Mononuclear cell (primary cell): ENCODE measurements around the gene AGBL1. TPM values are rescaled to one million over a fixed set of nuclear protein-coding genes. Genes with fewer than 3 reads are reported as not detected.

Source experiments
- H3K27me3 ChIP-seq: 2 replicates; pipeline ENCODE4 v1.6.0; 2011; ENCODE audit warnings: low read length, control low read depth; ENCODE audit not compliant: insufficient read depth
- H3K4me1 ChIP-seq: 2 replicates; pipeline ENCODE4 v1.5.1; 2011; ENCODE audit warnings: mild to moderate bottlenecking, low read length, control low read depth; ENCODE audit not compliant: insufficient read depth
- H3K4me3 ChIP-seq: 2 replicates; pipeline ENCODE4 v1.5.1; 2011; ENCODE audit warnings: mild to moderate bottlenecking, low read length, moderate library complexity
- H3K9me3 ChIP-seq: 2 replicates; pipeline ENCODE4 v1.5.1; 2011; ENCODE audit warnings: low read depth, mild to moderate bottlenecking, control low read depth, low read length
- total RNA-seq: library from RNA; depleted of rRNA; stranded (reverse); fragments of >200 nt; gene quantifications from one replicate; pipeline ENCODE4 v1.2.3, GENCODE V29; 2012

The AGBL1 gene
- under 0.01 TPM for total RNA-seq

- Histone ChIP-seq H3K4me1 (no peaks in the 10 kb centered on the region), H3K4me3 (no peak within 1 kb of the TSS), H3K9me3 (no peaks in the 10 kb centered on the region), H3K27me3 (no peaks in the 10 kb centered on the region)
These were observed at the start of gene AGBL1 for GRCh38 chr15:86079508-86080266. Gene AGBL1 (plus strand): TSS chr15:86079871.

GRCh38 chr15:86034904-86035303, 44.8 kb upstream of the AGBL1 start:
- no peaks in the 10 kb centered on the region for H3K27me3 ChIP-seq
- H3K4me1 ChIP-seq, result no peaks in the 10 kb centered on the region
- H3K9me3 ChIP-seq, result no peaks in the 10 kb centered on the region
- H3K4me3 ChIP-seq, result no peak overlapping the region

- no peaks in the 10 kb centered on the region for H3K9me3 ChIP-seq
- H3K4me1 ChIP-seq, result no peaks in the 10 kb centered on the region
- H3K4me3 ChIP-seq, result no peak overlapping the region
- no peaks in the 10 kb centered on the region for H3K27me3 ChIP-seq
These were observed 43.4 kb upstream of the AGBL1 start for GRCh38 chr15:86036243-86036642.

- Histone ChIP-seq H3K9me3 (no peaks in the 10 kb centered on the region), H3K4me3 (no peak overlapping the region), H3K27me3 (no peaks in the 10 kb centered on the region), H3K4me1 (no peaks in the 10 kb centered on the region)
These were observed 41.2 kb upstream of the AGBL1 start for GRCh38 chr15:86038491-86038890.

GRCh38 chr15:86040356-86041033, 39.2 kb upstream of the AGBL1 start:
- H3K9me3 ChIP-seq, result no peaks in the 10 kb centered on the region
- no peaks in the 10 kb centered on the region for H3K27me3 ChIP-seq
- H3K4me1 ChIP-seq, result no peaks in the 10 kb centered on the region
- H3K4me3 ChIP-seq, result no peak overlapping the region

- Histone ChIP-seq H3K4me1 (no peaks in the 10 kb centered on the region), H3K9me3 (no peaks in the 10 kb centered on the region), H3K27me3 (no peaks in the 10 kb centered on the region), H3K4me3 (no peak overlapping the region)
These were observed 38.3 kb upstream of the AGBL1 start for GRCh38 chr15:86041399-86041798.

GRCh38 chr15:86042226-86042625, 37.4 kb upstream of the AGBL1 start:
- Histone ChIP-seq H3K27me3 (no peaks in the 10 kb centered on the region), H3K9me3 (no peaks in the 10 kb centered on the region), H3K4me3 (no peak overlapping the region), H3K4me1 (no peaks in the 10 kb centered on the region)

GRCh38 chr15:86044981-86045380, 34.7 kb upstream of the AGBL1 start:
- H3K4me3 ChIP-seq, result no peak overlapping the region
- H3K4me1 ChIP-seq, result no peaks in the 10 kb centered on the region
- no peaks in the 10 kb centered on the region for H3K9me3 ChIP-seq
- H3K27me3 ChIP-seq, result no peaks in the 10 kb centered on the region

- H3K4me3 ChIP-seq, result no peak overlapping the region
- H3K4me1 ChIP-seq, result no peaks in the 10 kb centered on the region
- H3K27me3 ChIP-seq, result no peaks in the 10 kb centered on the region
- no peaks in the 10 kb centered on the region for H3K9me3 ChIP-seq
These were observed 25.3 kb upstream of the AGBL1 start for GRCh38 chr15:86054338-86054737.

- Histone ChIP-seq H3K9me3 (no peaks in the 10 kb centered on the region), H3K4me3 (no peak overlapping the region), H3K4me1 (no peaks in the 10 kb centered on the region), H3K27me3 (no peaks in the 10 kb centered on the region)
These were observed 24.0 kb upstream of the AGBL1 start for GRCh38 chr15:86055688-86056087.

GRCh38 chr15:86059851-86060250, 19.8 kb upstream of the AGBL1 start:
- Histone ChIP-seq H3K9me3 (no peaks in the 10 kb centered on the region), H3K27me3 (no peaks in the 10 kb centered on the region), H3K4me3 (no peak overlapping the region), H3K4me1 (no peaks in the 10 kb centered on the region)

- Histone ChIP-seq H3K4me1 (no peaks in the 10 kb centered on the region), H3K27me3 (no peaks in the 10 kb centered on the region), H3K4me3 (no peak overlapping the region), H3K9me3 (no peaks in the 10 kb centered on the region)
These were observed 19.0 kb upstream of the AGBL1 start for GRCh38 chr15:86060674-86061073.

- H3K4me3 ChIP-seq, result no peak overlapping the region
- no peaks in the 10 kb centered on the region for H3K4me1 ChIP-seq
- no peaks in the 10 kb centered on the region for H3K27me3 ChIP-seq
- H3K9me3 ChIP-seq, result no peaks in the 10 kb centered on the region
These were observed 18.1 kb upstream of the AGBL1 start for GRCh38 chr15:86061581-86061980.

- H3K4me1 ChIP-seq, result no peaks in the 10 kb centered on the region
- H3K4me3 ChIP-seq, result no peak overlapping the region
- H3K27me3 ChIP-seq, result no peaks in the 10 kb centered on the region
These were observed 16.9 kb upstream of the AGBL1 start for GRCh38 chr15:86062646-86063243.

GRCh38 chr15:86063356-86064095, 16.1 kb upstream of the AGBL1 start:
- Histone ChIP-seq H3K27me3 (no peaks in the 10 kb centered on the region), H3K9me3 (no peaks in the 10 kb centered on the region), H3K4me3 (no peak overlapping the region), H3K4me1 (no peaks in the 10 kb centered on the region)

More at GRCh38 chr15:86062646-86063243, 16.9 kb upstream of the AGBL1 start:
- no peaks in the 10 kb centered on the region for H3K9me3 ChIP-seq
